K562 (cell line): Measurements from ENCODE around the gene TOR1A. TPM values are rescaled to one million over a fixed set of nuclear protein-coding genes. Genes with fewer than 3 reads are reported as not detected.

Source experiments
- ATAC-seq: fragments of 200-7000 bp; cut with Tn5 transposase; 3 replicates; pipeline ENCODE4 v1.9.1; 2020; ENCODE audit warnings: moderate library complexity
- BruUV-seq: library from RNA; stranded (reverse); fragments of 400-500 nt; replicated peaks from 2 replicates; lab custom pipeline; 2021; lab: Mats Ljungman, UMichigan
- CTCF ChIA-PET: fragments of 300-600 bp; formaldehyde crosslinking; extraction: SDS; loops from one replicate; lab custom pipeline; 2021; ENCODE audit warnings: low intra/inter-chr PET ratio; lab: Yijun Ruan, JAX
- POLR2A ChIA-PET: fragments of 300-600, 350-650 bp; sonication (Branson Sonifier 250); formaldehyde crosslinking; extraction: SDS; loops from one replicate; lab custom pipeline; 2021; ENCODE audit warnings: antibody characterized with exemption, inconsistent platforms; lab: Yijun Ruan, JAX
- DNase-seq, 4 experiments: peaks; one replicate each; pipeline versions ENCODE4 v3.0.0 to v3.0.0-alpha.2; 2011 to 2018; ENCODE audit warnings: low spot score in 3 of 4, mixed read lengths in 3 of 4; ENCODE audit errors: extremely low read depth in 1 of 4
- FAIRE-seq: peaks from 2 replicates; lab custom pipeline; 2011; peaks lifted over from hg19 to GRCh38; lab: Jason Lieb, UNC
- H2AFZ ChIP-seq: 2 replicates; pipeline ENCODE4 v1.6.0; 2011; ENCODE audit warnings: low read depth, low read length, control low read depth, inconsistent platforms
- H3K27ac ChIP-seq: fragments of 200-600 bp; 3 replicates; pipeline ENCODE4 v1.8.0; 2011; ENCODE audit warnings: low read depth, mild to moderate bottlenecking, control low read depth, inconsistent platforms, low read length, moderate library complexity, mixed read lengths; ENCODE audit errors: extremely low read depth
- H3K27me3 ChIP-seq, 2 experiments: fragments of 300-600 bp in 1 of 2; 2 replicates in 1 of 2; 3 replicates in 1 of 2; pipeline versions ENCODE4 v1.6.0 to v1.8.0; 2011; ENCODE audit warnings: inconsistent platforms in 2 of 2, low read length in 2 of 2, mild to moderate bottlenecking in 1 of 2, mixed read lengths in 1 of 2, moderate library complexity in 1 of 2; ENCODE audit not compliant: control insufficient read depth in 2 of 2, insufficient read depth in 2 of 2
- H3K36me3 ChIP-seq: fragments of 300-600 bp; 3 replicates; pipeline ENCODE4 v1.8.0; 2011; ENCODE audit warnings: mild to moderate bottlenecking, low read length, inconsistent platforms; ENCODE audit not compliant: control insufficient read depth, insufficient read depth
- H3K4me1 ChIP-seq, 2 experiments: fragments of 200-600 bp in 1 of 2; replicated peaks in 1 of 2; 2 replicates in 1 of 2; 3 replicates in 1 of 2; pipeline versions ENCODE4 v1.5.1 to v1.8.0; 2011; ENCODE audit warnings: inconsistent platforms in 2 of 2, low read length in 2 of 2, mild to moderate bottlenecking in 1 of 2, mixed read lengths in 1 of 2, moderate library complexity in 1 of 2; ENCODE audit not compliant: control insufficient read depth in 2 of 2, insufficient read depth in 2 of 2
- H3K4me2 ChIP-seq: 2 replicates; pipeline ENCODE4 v1.6.1; 2011; ENCODE audit warnings: low read length, control low read depth, inconsistent platforms, mixed read lengths; ENCODE audit not compliant: insufficient read depth
- H3K4me3 ChIP-seq: fragments of 200-600 bp; sonication (generic), shearing (Covaris generic); 2 replicates; pipeline ENCODE4 v1.5.1; 2016; ENCODE audit warnings: control low read depth, inconsistent platforms
- H3K79me2 ChIP-seq: fragments of 200-600 bp; 3 replicates; pipeline ENCODE4 v1.8.0; 2011; ENCODE audit warnings: low read length, inconsistent platforms; ENCODE audit not compliant: control insufficient read depth, insufficient read depth
- H3K9ac ChIP-seq, 2 experiments: 2 replicates each; pipeline versions ENCODE4 v1.6.0 to v1.6.1; 2011; ENCODE audit warnings: low read depth in 2 of 2, low read length in 2 of 2, control low read depth in 1 of 2, inconsistent platforms in 1 of 2, mild to moderate bottlenecking in 1 of 2, mixed read lengths in 1 of 2; ENCODE audit not compliant: insufficient read depth in 1 of 2
- H3K9me1 ChIP-seq: one replicate; pipeline ENCODE4 v1.6.0; 2011; ENCODE audit warnings: inconsistent platforms, mild to moderate bottlenecking, low read length, moderate library complexity; ENCODE audit not compliant: control insufficient read depth, insufficient read depth
- H3K9me3 ChIP-seq: replicated peaks from 2 replicates; pipeline ENCODE4 v1.5.1; 2011; ENCODE audit warnings: low read depth, low read length, inconsistent platforms; ENCODE audit not compliant: control insufficient read depth, insufficient read depth
- H4K20me1 ChIP-seq: replicated peaks from 2 replicates; pipeline ENCODE4 v1.6.1; 2011; ENCODE audit warnings: low read length, inconsistent platforms, mixed read lengths; ENCODE audit not compliant: control insufficient read depth, insufficient read depth
- FIP1L1 ChIP-seq: fragments of 200-400 bp; formaldehyde crosslinking; IDR thresholded peaks from 2 replicates; pipeline ENCODE4 v1.6.1; 2018; ENCODE audit warnings: mild to moderate bottlenecking, low read depth, low read length; ENCODE audit not compliant: poor library complexity, severe bottlenecking
- HMGN3 ChIP-seq: IDR thresholded peaks from 2 replicates; pipeline ENCODE4 v1.6.1; 2011; ENCODE audit warnings: borderline replicate concordance, low read depth, mild to moderate bottlenecking, mixed read lengths, low read length; ENCODE audit not compliant: insufficient read length; ENCODE audit errors: extremely low read depth
- POLR2A ChIP-seq: fragments of 450-650 bp; conservative IDR thresholded peaks from 2 replicates; pipeline ENCODE4 v1.6.1; 2016
- POLR2G ChIP-seq: fragments of 200-400 bp; formaldehyde crosslinking; IDR thresholded peaks from 2 replicates; pipeline ENCODE4 v1.6.1; 2017; ENCODE audit warnings: low read depth, mild to moderate bottlenecking, antibody characterized with exemption, low read length, moderate library complexity
- RBFOX2 ChIP-seq: fragments of 200-400 bp; formaldehyde crosslinking; IDR thresholded peaks from 2 replicates; pipeline ENCODE4 v1.6.1; 2017; ENCODE audit warnings: low read depth, mild to moderate bottlenecking, low read length, moderate library complexity
- RBM22 ChIP-seq: fragments of 200-400 bp; formaldehyde crosslinking; IDR thresholded peaks from 2 replicates; pipeline ENCODE4 v1.6.1; 2018; ENCODE audit warnings: low read length, low read depth; ENCODE audit not compliant: poor library complexity, severe bottlenecking
- ZNF224 ChIP-seq: sonication (generic); formaldehyde crosslinking; IDR thresholded peaks from 2 replicates; pipeline ENCODE4 v1.8.0; 2022; ENCODE audit warnings: mild to moderate bottlenecking, missing genetic modification reagents
- WGBS: fragments of 100-300 bp; shearing (Covaris generic); methylation state at CpG from one replicate; pipeline ENCODE4 v1.1.6; 2016; ENCODE audit warnings: low coverage, mixed read lengths; ENCODE audit not compliant: insufficient coverage; ENCODE audit errors: missing lambda C conversion rate; 5-methylcytosine and 5-hydroxymethylcytosine counted together
- in situ Hi-C: fragments of 300-500 bp; cut with MboI; formaldehyde crosslinking; loops from 4 replicates; pipeline ENCODE4 v1.15.0; 2018; ENCODE audit warnings: inconsistent platforms, mixed read lengths
- intact Hi-C: fragments of 100-400 bp; cut with micrococcal nuclease; formaldehyde crosslinking; loops from 2 replicates; pipeline ENCODE4 v1.14.2; 2022
- polyA plus RNA-seq, 8 experiments: library from polyadenylated mRNA; depleted of rRNA in 4 of 8; stranded (reverse) in 5 of 8; unstranded in 3 of 8; fragments of >200 nt; fragmentation: Nextera tagmentation in 2 of 8; fragmentation: Illumina TruSeq in 1 of 8; extraction: Ambion mirVana in 2 of 8; extraction: Trizol in 1 of 8; gene quantifications; 2 replicates each; pipeline versions ENCODE4 v1.2.1 to v1.2.3, GENCODE V29; 2011 to 2014; ENCODE audit warnings: inconsistent platforms in 1 of 8, missing spikeins in 1 of 8
- total RNA-seq, 7 experiments: library from RNA; depleted of rRNA in 6 of 7; stranded (reverse); fragments of >200 nt in 6 of 7; fragmentation: Illumina TruSeq in 2 of 7; extraction: Trizol in 2 of 7; gene quantifications; 2 replicates each; pipeline versions ENCODE4 v1.2.1 to v1.2.3, GENCODE V29; 2011 to 2021; ENCODE audit warnings: low replicate concordance in 1 of 7
- TF ChIP-seq, protein P1 (sequence below): fragments of 150-350 bp; conservative IDR thresholded peaks from 2 replicates; pipeline ENCODE4 v1.6.1; 2014; ENCODE audit warnings: low read length
- TF ChIP-seq, protein P2 (sequence below): fragments of 200-400 bp; formaldehyde crosslinking; IDR thresholded peaks from 2 replicates; pipeline ENCODE4 v1.6.1; 2017; ENCODE audit warnings: mild to moderate bottlenecking, low read depth, low read length, moderate library complexity
- TF ChIP-seq, protein P3 (sequence below): sonication (generic); formaldehyde crosslinking; IDR thresholded peaks from 2 replicates; pipeline ENCODE4 v1.8.1; 2023; ENCODE audit warnings: mild to moderate bottlenecking, missing genetic modification reagents

Gene TOR1A
- total and polyA plus RNA-seq, 9 of the 15 experiments (the other 6 are each of a cell fraction or from before 2014, with no cell fraction given), result 4.5 to 85.8 (median 51.3) TPM

- TF ChIP-seq, protein P1, sequence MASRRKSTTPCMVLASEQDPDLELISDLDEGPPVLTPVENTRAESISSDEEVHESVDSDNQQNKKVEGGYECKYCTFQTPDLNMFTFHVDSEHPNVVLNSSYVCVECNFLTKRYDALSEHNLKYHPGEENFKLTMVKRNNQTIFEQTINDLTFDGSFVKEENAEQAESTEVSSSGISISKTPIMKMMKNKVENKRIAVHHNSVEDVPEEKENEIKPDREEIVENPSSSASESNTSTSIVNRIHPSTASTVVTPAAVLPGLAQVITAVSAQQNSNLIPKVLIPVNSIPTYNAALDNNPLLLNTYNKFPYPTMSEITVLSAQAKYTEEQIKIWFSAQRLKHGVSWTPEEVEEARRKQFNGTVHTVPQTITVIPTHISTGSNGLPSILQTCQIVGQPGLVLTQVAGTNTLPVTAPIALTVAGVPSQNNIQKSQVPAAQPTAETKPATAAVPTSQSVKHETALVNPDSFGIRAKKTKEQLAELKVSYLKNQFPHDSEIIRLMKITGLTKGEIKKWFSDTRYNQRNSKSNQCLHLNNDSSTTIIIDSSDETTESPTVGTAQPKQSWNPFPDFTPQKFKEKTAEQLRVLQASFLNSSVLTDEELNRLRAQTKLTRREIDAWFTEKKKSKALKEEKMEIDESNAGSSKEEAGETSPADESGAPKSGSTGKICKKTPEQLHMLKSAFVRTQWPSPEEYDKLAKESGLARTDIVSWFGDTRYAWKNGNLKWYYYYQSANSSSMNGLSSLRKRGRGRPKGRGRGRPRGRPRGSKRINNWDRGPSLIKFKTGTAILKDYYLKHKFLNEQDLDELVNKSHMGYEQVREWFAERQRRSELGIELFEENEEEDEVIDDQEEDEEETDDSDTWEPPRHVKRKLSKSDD, result no peak
- TF ChIP-seq, all 486 proteins: peak for 0
Observed at GRCh38 chr9:129871046-129871445, 47.1 kb upstream of the TOR1A start (continued).

DNA sequence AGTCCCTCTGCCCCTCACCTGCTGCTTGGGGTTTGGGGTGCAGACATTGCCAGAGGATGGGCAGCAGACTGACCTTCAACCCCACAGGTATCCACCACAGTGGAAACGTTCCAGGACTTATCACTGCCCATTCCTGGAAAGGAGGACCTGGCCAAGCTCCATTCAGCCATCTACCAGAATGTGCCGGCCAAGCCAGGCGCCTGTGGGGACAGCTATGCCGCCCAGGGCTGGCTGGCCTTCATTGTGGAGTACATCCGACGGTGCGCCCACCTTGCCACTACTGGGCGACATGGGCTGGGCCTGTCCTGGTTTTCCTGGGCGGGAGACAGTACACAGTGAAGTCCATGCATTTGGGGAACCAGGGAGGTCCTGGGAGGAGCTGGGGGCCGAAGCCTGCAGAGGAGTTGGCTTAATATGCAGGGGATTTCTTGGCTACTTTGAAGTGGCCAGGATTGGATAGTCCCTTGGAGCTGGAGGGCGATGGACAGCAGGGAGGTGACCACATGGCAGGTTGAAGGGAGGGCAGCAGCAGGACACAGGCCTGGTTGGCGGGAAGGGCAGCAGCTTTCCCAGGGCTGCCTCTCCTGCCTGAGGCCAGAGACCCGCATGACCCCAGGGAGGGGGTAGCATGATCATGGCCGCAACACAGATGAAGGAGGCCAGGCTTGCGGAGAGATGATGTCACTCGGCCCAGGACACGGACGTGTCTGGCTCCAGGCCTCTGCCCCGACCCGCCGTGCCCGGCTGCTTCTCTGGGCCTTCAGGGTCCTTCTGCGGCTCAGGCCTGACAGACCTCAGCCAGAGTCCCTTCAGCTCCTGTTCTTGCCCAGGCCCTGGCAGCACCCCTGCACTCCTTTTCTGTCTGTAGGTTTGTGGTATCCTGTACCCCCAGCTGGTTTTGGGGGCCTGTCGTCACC, 45.9 kb upstream of the TOR1A start:
- WGBS, result 93% methylated on average over 24 of the region's 24 CpGs
- H3K9me1 ChIP-seq, result peaks cover 4% of the 10 kb centered on the region
- peaks cover 91% of the 10 kb centered on the region for H3K36me3 ChIP-seq
- CTCF ChIA-PET, result no interaction called here
- H3K27me3 ChIP-seq, result no peaks in the 10 kb centered on the region
- ATAC-seq, result no peak
- no peak overlapping the region for H3K27ac ChIP-seq
- POLR2A ChIA-PET, result interaction anchor here (0.6 to 3.7 kb wide), 4 partner anchors 9 to 31 kb away, joined by 3 to 30 read pairs (median 4); no protein-coding TSS in a partner anchor
- no peak overlapping the region for H3K4me2 ChIP-seq
- in situ Hi-C loops (no loop called here), intact Hi-C loops (no loop called here)
- H4K20me1 ChIP-seq, result no peaks in the 10 kb centered on the region
- no TSS peak for BruUV-seq
- H3K4me1 ChIP-seq, result peaks cover 5 to 68% of the 10 kb centered on the region in 2 experiments
- H3K4me3 ChIP-seq, result no peak overlapping the region
- H3K79me2 ChIP-seq, result no peaks in the 10 kb centered on the region
- no peak for FAIRE-seq
- DNase-seq, result no peak
- H2AFZ ChIP-seq, result no peak overlapping the region
- no peaks in the 10 kb centered on the region for H3K9me3 ChIP-seq
- H3K9ac ChIP-seq, result peak overlapping the region in 1 of 2 experiments; percentile 41; a peak in 2 of 4 replicates
- TF ChIP-seq RBM22 (peak; percentile 25), FIP1L1 (peak; percentile 59), RBFOX2 (peak; percentile 52), POLR2G (peak; percentile 80), POLR2A (0 out of 2 replicates have a peak, but pooled peaks have one; percentile 46), HMGN3 (peak; percentile 28), ZNF224 (CRISPR knock-in tag) (no peak)
- TF ChIP-seq, protein P2, sequence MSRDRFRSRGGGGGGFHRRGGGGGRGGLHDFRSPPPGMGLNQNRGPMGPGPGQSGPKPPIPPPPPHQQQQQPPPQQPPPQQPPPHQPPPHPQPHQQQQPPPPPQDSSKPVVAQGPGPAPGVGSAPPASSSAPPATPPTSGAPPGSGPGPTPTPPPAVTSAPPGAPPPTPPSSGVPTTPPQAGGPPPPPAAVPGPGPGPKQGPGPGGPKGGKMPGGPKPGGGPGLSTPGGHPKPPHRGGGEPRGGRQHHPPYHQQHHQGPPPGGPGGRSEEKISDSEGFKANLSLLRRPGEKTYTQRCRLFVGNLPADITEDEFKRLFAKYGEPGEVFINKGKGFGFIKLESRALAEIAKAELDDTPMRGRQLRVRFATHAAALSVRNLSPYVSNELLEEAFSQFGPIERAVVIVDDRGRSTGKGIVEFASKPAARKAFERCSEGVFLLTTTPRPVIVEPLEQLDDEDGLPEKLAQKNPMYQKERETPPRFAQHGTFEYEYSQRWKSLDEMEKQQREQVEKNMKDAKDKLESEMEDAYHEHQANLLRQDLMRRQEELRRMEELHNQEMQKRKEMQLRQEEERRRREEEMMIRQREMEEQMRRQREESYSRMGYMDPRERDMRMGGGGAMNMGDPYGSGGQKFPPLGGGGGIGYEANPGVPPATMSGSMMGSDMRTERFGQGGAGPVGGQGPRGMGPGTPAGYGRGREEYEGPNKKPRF, result no peak
- TF ChIP-seq, protein P3, sequence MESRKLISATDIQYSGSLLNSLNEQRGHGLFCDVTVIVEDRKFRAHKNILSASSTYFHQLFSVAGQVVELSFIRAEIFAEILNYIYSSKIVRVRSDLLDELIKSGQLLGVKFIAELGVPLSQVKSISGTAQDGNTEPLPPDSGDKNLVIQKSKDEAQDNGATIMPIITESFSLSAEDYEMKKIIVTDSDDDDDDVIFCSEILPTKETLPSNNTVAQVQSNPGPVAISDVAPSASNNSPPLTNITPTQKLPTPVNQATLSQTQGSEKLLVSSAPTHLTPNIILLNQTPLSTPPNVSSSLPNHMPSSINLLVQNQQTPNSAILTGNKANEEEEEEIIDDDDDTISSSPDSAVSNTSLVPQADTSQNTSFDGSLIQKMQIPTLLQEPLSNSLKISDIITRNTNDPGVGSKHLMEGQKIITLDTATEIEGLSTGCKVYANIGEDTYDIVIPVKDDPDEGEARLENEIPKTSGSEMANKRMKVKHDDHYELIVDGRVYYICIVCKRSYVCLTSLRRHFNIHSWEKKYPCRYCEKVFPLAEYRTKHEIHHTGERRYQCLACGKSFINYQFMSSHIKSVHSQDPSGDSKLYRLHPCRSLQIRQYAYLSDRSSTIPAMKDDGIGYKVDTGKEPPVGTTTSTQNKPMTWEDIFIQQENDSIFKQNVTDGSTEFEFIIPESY (CRISPR knock-in tag), result peak; percentile 37; the same call in 1 of the 2 replicates
